H9 (cell line): Measurements from ENCODE around the gene DSTYK. TPM values are rescaled to one million over a fixed set of nuclear protein-coding genes. Genes with fewer than 3 reads are reported as not detected.

Experiments used
- DNase-seq: peaks from one replicate; pipeline ENCODE4 v3.0.0-alpha.2; 2017
- H2AFZ ChIP-seq: one replicate; pipeline ENCODE4 v1.6.1; 2013; ENCODE audit warnings: mild to moderate bottlenecking, low read length, control low read depth, moderate library complexity
- H2AK5ac ChIP-seq: 2 replicates; pipeline ENCODE4 v1.6.1; 2013; ENCODE audit warnings: low read length, control low read depth, mixed read lengths; ENCODE audit not compliant: insufficient read length
- H2BK120ac ChIP-seq: one replicate; pipeline ENCODE4 v1.6.1; 2013; ENCODE audit warnings: low read depth, mild to moderate bottlenecking, low read length, control low read depth, inconsistent platforms; ENCODE audit not compliant: poor library complexity, severe bottlenecking
- H2BK12ac ChIP-seq: 2 replicates; pipeline ENCODE4 v1.6.1; 2013; ENCODE audit warnings: low read length, control low read depth, mixed read lengths, low read depth; ENCODE audit not compliant: insufficient read length
- H2BK15ac ChIP-seq: 2 replicates; pipeline ENCODE4 v1.6.1; 2013; ENCODE audit warnings: low read depth, low read length, control low read depth
- H2BK20ac ChIP-seq: one replicate; pipeline ENCODE4 v1.6.1; 2013; ENCODE audit warnings: low read depth, mild to moderate bottlenecking, low read length, control low read depth, inconsistent platforms; ENCODE audit not compliant: poor library complexity, severe bottlenecking
- H2BK5ac ChIP-seq: 2 replicates; pipeline ENCODE4 v1.6.1; 2013; ENCODE audit warnings: low read length, control low read depth, mixed read lengths; ENCODE audit not compliant: insufficient read length
- H3K14ac ChIP-seq: 2 replicates; pipeline ENCODE4 v1.6.1; 2013; ENCODE audit warnings: low read length, control low read depth; ENCODE audit not compliant: insufficient read depth
- H3K18ac ChIP-seq: 2 replicates; pipeline ENCODE4 v1.6.1; 2013; ENCODE audit warnings: low read depth, mild to moderate bottlenecking, mixed read lengths, low read length, control low read depth; ENCODE audit not compliant: insufficient read length
- H3K23ac ChIP-seq: 2 replicates; pipeline ENCODE4 v1.6.1; 2013; ENCODE audit warnings: low read length, control low read depth, mixed read lengths, low read depth; ENCODE audit not compliant: insufficient read length
- H3K23me2 ChIP-seq: 2 replicates; pipeline ENCODE4 v1.6.1; 2013; ENCODE audit warnings: low read depth, mild to moderate bottlenecking, mixed read lengths, low read length, control low read depth; ENCODE audit not compliant: insufficient read length, poor library complexity, severe bottlenecking
- H3K27ac ChIP-seq: 2 replicates; pipeline ENCODE4 v1.5.1; 2013; ENCODE audit warnings: low read length, control low read depth, mixed read lengths, low read depth; ENCODE audit not compliant: insufficient read length
- H3K27me3 ChIP-seq: 2 replicates; pipeline ENCODE4 v1.6.1; 2013; ENCODE audit warnings: low read length, control low read depth, inconsistent platforms; ENCODE audit not compliant: insufficient read depth
- H3K4ac ChIP-seq: 2 replicates; pipeline ENCODE4 v1.6.1; 2013; ENCODE audit warnings: low read depth, mild to moderate bottlenecking, control low read depth, inconsistent platforms, low read length, moderate library complexity
- H3K4me1 ChIP-seq: 2 replicates; pipeline ENCODE4 v1.6.1; 2013; ENCODE audit warnings: low read length, control low read depth, inconsistent platforms; ENCODE audit not compliant: insufficient read depth
- H3K4me2 ChIP-seq: 2 replicates; pipeline ENCODE4 v1.6.1; 2013; ENCODE audit warnings: low read length, control low read depth, mixed read lengths; ENCODE audit not compliant: insufficient read length, insufficient read depth
- H3K56ac ChIP-seq: 2 replicates; pipeline ENCODE4 v1.6.1; 2013; ENCODE audit warnings: low read depth, mild to moderate bottlenecking, mixed read lengths, low read length, control low read depth; ENCODE audit not compliant: insufficient read length
- H3K79me1 ChIP-seq: 2 replicates; pipeline ENCODE4 v1.6.1; 2013; ENCODE audit warnings: low read depth, mild to moderate bottlenecking, moderate library complexity, low read length, control low read depth, inconsistent platforms; ENCODE audit not compliant: insufficient read depth, poor library complexity, severe bottlenecking
- H3K79me2 ChIP-seq: 2 replicates; pipeline ENCODE4 v1.6.1; 2013; ENCODE audit warnings: low read length, control low read depth, inconsistent platforms; ENCODE audit not compliant: insufficient read depth
- H3K9ac ChIP-seq: 2 replicates; pipeline ENCODE4 v1.6.1; 2013; ENCODE audit warnings: low read length, control low read depth, mixed read lengths; ENCODE audit not compliant: insufficient read length; ENCODE audit errors: extremely low read depth
- H3K9me3 ChIP-seq: one replicate; pipeline ENCODE4 v1.6.1; 2013; ENCODE audit warnings: low read depth, low read length, inconsistent platforms; ENCODE audit not compliant: control insufficient read depth
- H3T11ph ChIP-seq: one replicate; pipeline ENCODE4 v1.6.1; 2013; ENCODE audit warnings: mild to moderate bottlenecking, low read length, control low read depth, inconsistent platforms
- H4K20me1 ChIP-seq: one replicate; pipeline ENCODE4 v1.6.1; 2013; ENCODE audit not compliant: control insufficient read depth, insufficient read length, insufficient read depth
- H4K5ac ChIP-seq: 2 replicates; pipeline ENCODE4 v1.6.1; 2013; ENCODE audit warnings: low read depth, mild to moderate bottlenecking, mixed read lengths, low read length, control low read depth; ENCODE audit not compliant: insufficient read length
- H4K8ac ChIP-seq: replicated peaks from 2 replicates; pipeline ENCODE4 v1.6.1; 2013; ENCODE audit warnings: low read length, control low read depth, mixed read lengths, low read depth; ENCODE audit not compliant: insufficient read length
- H4K91ac ChIP-seq: 2 replicates; pipeline ENCODE4 v1.6.1; 2013; ENCODE audit warnings: low read depth, mild to moderate bottlenecking, moderate library complexity, mixed read lengths, low read length, control low read depth; ENCODE audit not compliant: insufficient read length
- H3K27ac Mint-ChIP-seq, 3 experiments: 2 replicates in 2 of 3; 3 replicates in 1 of 3; pipeline ENCODE4 v1.8.0; 2020 to 2021; ENCODE audit warnings: mixed read lengths in 3 of 3, mild to moderate bottlenecking in 1 of 3, moderate library complexity in 1 of 3
- H3K27me3 Mint-ChIP-seq: 2 replicates; pipeline ENCODE4 v1.8.0; 2021; ENCODE audit warnings: low read depth, mild to moderate bottlenecking, moderate library complexity, mixed read lengths
- H3K36me3 Mint-ChIP-seq, 3 experiments: 2 replicates in 2 of 3; 3 replicates in 1 of 3; pipeline ENCODE4 v1.8.0; 2020 to 2021; ENCODE audit warnings: low read depth in 3 of 3, mixed read lengths in 3 of 3; ENCODE audit not compliant: insufficient read depth in 1 of 3
- H3K4me1 Mint-ChIP-seq, 2 experiments: 2 replicates each; pipeline ENCODE4 v1.8.0; 2020; ENCODE audit warnings: mixed read lengths in 2 of 2
- H3K4me3 Mint-ChIP-seq, 2 experiments: 2 replicates in 1 of 2; 3 replicates in 1 of 2; pipeline ENCODE4 v1.8.0; 2020 to 2021; ENCODE audit warnings: mild to moderate bottlenecking in 2 of 2, mixed read lengths in 2 of 2, moderate library complexity in 1 of 2
- H3K9me3 Mint-ChIP-seq, 2 experiments: 2 replicates in 1 of 2; 3 replicates in 1 of 2; pipeline ENCODE4 v1.8.0; 2020; ENCODE audit warnings: mild to moderate bottlenecking in 2 of 2, mixed read lengths in 2 of 2, moderate library complexity in 1 of 2
- WGBS: extraction: QIAGEN DNeasy Blood & Tissue Kit; methylation state at CpG from one replicate; pipeline ENCODE4 v1.1.7; 2013; ENCODE audit warnings: missing lambda C conversion rate, low lambda C conversion rate, mixed read lengths; ENCODE audit not compliant: insufficient read length; ENCODE audit errors: extremely low coverage; 5-methylcytosine and 5-hydroxymethylcytosine counted together
- total RNA-seq: library from RNA; stranded (reverse); gene quantifications from 2 replicates; pipeline ENCODE4 v1.2.1, GENCODE V29; 2021
- TF ChIP-seq, protein P1 (sequence below): fragments of 200-600 bp; sonication (generic); conservative IDR thresholded peaks from 3 replicates; pipeline ENCODE4 v1.8.0; 2021; ENCODE audit warnings: antibody characterized with exemption, mild to moderate bottlenecking

DSTYK gene
- total RNA-seq, 1 experiment from 2014 or later: 8.5 TPM

DNA sequence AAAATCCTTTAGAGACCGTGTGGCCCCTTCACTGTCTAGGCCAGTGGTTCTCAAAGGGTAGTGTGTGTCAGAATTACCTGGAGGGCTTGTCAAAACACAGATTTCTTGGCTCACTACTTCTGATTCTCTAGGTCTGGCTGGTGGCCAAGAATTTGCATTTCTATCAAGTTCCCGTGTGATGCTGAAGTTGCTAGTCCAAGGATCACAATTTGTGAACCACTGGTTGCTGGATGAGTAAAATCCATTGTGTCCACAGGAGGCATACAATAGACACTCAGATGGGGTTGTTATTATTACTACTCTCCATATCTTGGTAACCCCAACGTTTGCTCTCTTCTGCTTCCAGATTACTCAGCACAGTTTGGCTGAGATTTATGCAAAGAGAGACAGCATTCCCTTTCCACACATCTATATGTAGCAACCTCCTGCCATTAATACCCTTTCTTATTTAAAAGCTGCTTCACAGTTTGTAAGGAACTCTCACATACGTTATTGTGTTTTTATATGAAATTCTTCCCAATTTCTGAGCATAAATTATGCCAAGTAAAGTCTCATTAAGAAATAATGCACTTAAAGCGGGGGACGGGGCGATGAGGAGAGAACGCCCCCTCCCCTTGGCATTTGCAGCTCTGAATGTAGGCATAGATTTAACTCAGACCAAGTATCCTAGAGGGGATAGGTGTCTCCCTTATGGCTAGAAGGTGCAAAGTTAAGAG is 15.5 kb upstream of the DSTYK start:
- Histone ChIP-seq H2AFZ (no peak overlapping the region), H3K23ac (no peak overlapping the region), H3K27ac (no peak overlapping the region), H2BK20ac (no peak overlapping the region), H2BK120ac (no peak overlapping the region), H3K4ac (no peak overlapping the region), H3K23me2 (peaks cover 14% of the 10 kb centered on the region), H3K56ac (no peak overlapping the region), H3K14ac (no peak overlapping the region), H3K79me1 (no peaks in the 10 kb centered on the region), H2BK15ac (no peak overlapping the region), H3T11ph (no peak overlapping the region), H4K5ac (no peak overlapping the region), H4K8ac (no peak overlapping the region), H3K18ac (no peak overlapping the region), H2AK5ac (no peak overlapping the region), H2BK5ac (no peak overlapping the region), H3K4me1 (peaks cover 9% of the 10 kb centered on the region), H2BK12ac (no peak overlapping the region), H4K91ac (no peak overlapping the region), H3K9ac (no peak overlapping the region), H3K27me3 (no peaks in the 10 kb centered on the region), H3K79me2 (no peaks in the 10 kb centered on the region), H3K4me2 (peak overlapping the region; percentile 59), H3K9me3 (no peaks in the 10 kb centered on the region), H4K20me1 (no peaks in the 10 kb centered on the region)
- DNase-seq: no peak
- Mint-ChIP-seq H3K4me1 (peaks cover 33 to 38% of the 10 kb centered on the region in 2 experiments), H3K36me3 (no peaks in the 10 kb centered on the region), H3K4me3 (peak overlapping the region; percentile 68 to 83), H3K27me3 (peaks cover 20% of the 10 kb centered on the region), H3K9me3 (no peaks in the 10 kb centered on the region; a peak in 1 of 5 replicates), H3K27ac (peak overlapping the region; percentile 0 to 67 (median 8); a peak in 4 of 7 replicates)
- TF ChIP-seq, protein P1, sequence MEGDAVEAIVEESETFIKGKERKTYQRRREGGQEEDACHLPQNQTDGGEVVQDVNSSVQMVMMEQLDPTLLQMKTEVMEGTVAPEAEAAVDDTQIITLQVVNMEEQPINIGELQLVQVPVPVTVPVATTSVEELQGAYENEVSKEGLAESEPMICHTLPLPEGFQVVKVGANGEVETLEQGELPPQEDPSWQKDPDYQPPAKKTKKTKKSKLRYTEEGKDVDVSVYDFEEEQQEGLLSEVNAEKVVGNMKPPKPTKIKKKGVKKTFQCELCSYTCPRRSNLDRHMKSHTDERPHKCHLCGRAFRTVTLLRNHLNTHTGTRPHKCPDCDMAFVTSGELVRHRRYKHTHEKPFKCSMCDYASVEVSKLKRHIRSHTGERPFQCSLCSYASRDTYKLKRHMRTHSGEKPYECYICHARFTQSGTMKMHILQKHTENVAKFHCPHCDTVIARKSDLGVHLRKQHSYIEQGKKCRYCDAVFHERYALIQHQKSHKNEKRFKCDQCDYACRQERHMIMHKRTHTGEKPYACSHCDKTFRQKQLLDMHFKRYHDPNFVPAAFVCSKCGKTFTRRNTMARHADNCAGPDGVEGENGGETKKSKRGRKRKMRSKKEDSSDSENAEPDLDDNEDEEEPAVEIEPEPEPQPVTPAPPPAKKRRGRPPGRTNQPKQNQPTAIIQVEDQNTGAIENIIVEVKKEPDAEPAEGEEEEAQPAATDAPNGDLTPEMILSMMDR: no peak
- no CpG with 5 or more reads among the region's 8 CpGs for whole genome bisulfite sequencing
